ENCODE measurements around the gene PXYLP1.

Gene PXYLP1

GRCh38 chr3:141228395-141228794 is 3.2 kb upstream of the PXYLP1 start:
- no peak for DNase-seq (ENCODE audit: low read depth in 2 of 2)

- no peak for DNase-seq (ENCODE audit: low read depth in 2 of 2)
Measured at GRCh38 chr3:141229132-141229531, 2.5 kb upstream of the PXYLP1 start.

- DNase-seq (ENCODE audit: low read depth in 2 of 2) = no peak
Measured at GRCh38 chr3:141230293-141230692, 1.3 kb upstream of the PXYLP1 start.

GRCh38 chr3:141231952-141232823 is 563 bp downstream of the PXYLP1 start:
- no peak for DNase-seq (ENCODE audit: low read depth in 2 of 2)

- DNase-seq (ENCODE audit: low read depth in 2 of 2) = no peak
Measured at GRCh38 chr3:141233457-141234161, 2.0 kb downstream of the PXYLP1 start.

GRCh38 chr3:141234283-141234682 is 2.7 kb downstream of the PXYLP1 start:
- DNase-seq (ENCODE audit: low read depth in 2 of 2) = no peak

GRCh38 chr3:141235661-141236171 is 4.1 kb downstream of the PXYLP1 start:
- DNase-seq (ENCODE audit: low read depth in 2 of 2) = no peak

GRCh38 chr3:141236361-141236760 is 4.7 kb downstream of the PXYLP1 start:
- no peak for DNase-seq (ENCODE audit: low read depth in 2 of 2)

- no peak for DNase-seq (ENCODE audit: low read depth in 2 of 2)
Measured at GRCh38 chr3:141237701-141238521, 6.3 kb downstream of the PXYLP1 start.

GRCh38 chr3:141239511-141240281 is 8.1 kb downstream of the PXYLP1 start:
- DNase-seq (ENCODE audit: low read depth in 2 of 2) = no peak

GRCh38 chr3:141240286-141240685 is 8.7 kb downstream of the PXYLP1 start:
- DNase-seq (ENCODE audit: low read depth in 2 of 2) = no peak

GRCh38 chr3:141240687-141241615 is 9.3 kb downstream of the PXYLP1 start:
- DNase-seq (ENCODE audit: low read depth in 2 of 2) = no peak

GRCh38 chr3:141241616-141242376 is 10.2 kb downstream of the PXYLP1 start:
- DNase-seq (ENCODE audit: low read depth in 2 of 2) = no peak

GRCh38 chr3:141242377-141243092 is 10.9 kb downstream of the PXYLP1 start:
- DNase-seq (ENCODE audit: low read depth in 2 of 2) = no peak

GRCh38 chr3:141243271-141243707 is 11.7 kb downstream of the PXYLP1 start:
- peak; percentile 43 to 68 for DNase-seq (ENCODE audit: low read depth in 2 of 2)

- no peak for DNase-seq (ENCODE audit: low read depth in 2 of 2)
Measured at GRCh38 chr3:141246224-141246957, 14.8 kb downstream of the PXYLP1 start.

GRCh38 chr3:141246958-141247301 is 15.3 kb downstream of the PXYLP1 start:
- DNase-seq (ENCODE audit: low read depth in 2 of 2) = no peak

GRCh38 chr3:141248064-141248463 is 16.4 kb downstream of the PXYLP1 start:
- DNase-seq (ENCODE audit: low read depth in 2 of 2) = no peak

Measured in stimulated activated CD8-positive, alpha-beta memory T cell treated with anti-CD3 and anti-CD28 coated beads, Interleukin-15, amount 100 ng/mL, for 4 hours (primary cell).